PC-3 (cell line): ENCODE data around the gene JMJD7.

ENCODE experiments used
- CTCF ChIP-seq: fragments of 300-600 bp; sonication (generic); conservative IDR thresholded peaks from 2 replicates; pipeline ENCODE4 v1.5.1; 2017; ENCODE audit warnings: antibody characterized with exemption, low read depth, mild to moderate bottlenecking, low read length
- EZH2 ChIP-seq: fragments of 300-600 bp; sonication (generic); IDR thresholded peaks from one replicate; pipeline ENCODE4 v1.6.1; 2017; ENCODE audit warnings: antibody characterized with exemption, mild to moderate bottlenecking, low read length; ENCODE audit not compliant: unreplicated experiment
- EZH2phosphoT487 ChIP-seq: fragments of 300-600 bp; sonication (generic); IDR thresholded peaks from 2 replicates; pipeline ENCODE4 v1.6.1; 2018; ENCODE audit warnings: mild to moderate bottlenecking, antibody characterized with exemption, low read length, borderline replicate concordance

GRCh38 chr15:41834096-41834495 is 6.2 kb downstream of the JMJD7 start:
- TF ChIP-seq CTCF: no peak
- no peak for TF ChIP-seq EZH2
- no peak for TF ChIP-seq EZH2phosphoT487
